CD14-positive monocyte (primary cell): ENCODE measurements around the gene BCAP29. TPM values are rescaled to one million over a fixed set of nuclear protein-coding genes. Genes with fewer than 3 reads are reported as not detected.
A peak's percentile ranks its signal among the peaks of the same experiment; 100 is the strongest.

Experiments used
- DNase-seq, 3 donors: peaks; one replicate each; pipeline ENCODE4 v3.0.0-alpha.2; 2011 to 2022
- H2AFZ ChIP-seq: 2 replicates; pipeline ENCODE4 v1.6.0; 2012; ENCODE audit warnings: mild to moderate bottlenecking, low read depth, low read length, inconsistent platforms; ENCODE audit not compliant: insufficient read depth, poor library complexity, severe bottlenecking
- H3K27ac ChIP-seq, 2 donors: 1 replicate in 1 of 2; 2 replicates in 1 of 2; pipeline ENCODE4 v1.5.1; 2012 to 2013; ENCODE audit warnings: low read length in 2 of 2, control low read depth in 1 of 2, inconsistent platforms in 1 of 2, low read depth in 1 of 2, mild to moderate bottlenecking in 1 of 2
- H3K27me3 ChIP-seq, 2 donors: one replicate each; pipeline versions ENCODE4 v1.6.0 to v1.6.1; 2011 to 2013; ENCODE audit warnings: low read length in 2 of 2; ENCODE audit not compliant: control insufficient read depth in 2 of 2, insufficient read depth in 2 of 2
- H3K36me3 ChIP-seq, 2 donors: replicated peaks in 1 of 2; 1 replicate in 1 of 2; 2 replicates in 1 of 2; pipeline versions ENCODE4 v1.5.1 to v1.6.1; 2012 to 2013; ENCODE audit warnings: low read length in 2 of 2, control low read depth in 1 of 2, inconsistent platforms in 1 of 2, mild to moderate bottlenecking in 1 of 2; ENCODE audit not compliant: insufficient read depth in 2 of 2, control insufficient read depth in 1 of 2
- H3K4me1 ChIP-seq, 2 donors: 1 replicate in 1 of 2; 2 replicates in 1 of 2; pipeline versions ENCODE4 v1.5.1 to v1.6.1; 2012 to 2013; ENCODE audit warnings: low read length in 2 of 2, control low read depth in 1 of 2, inconsistent platforms in 1 of 2, mild to moderate bottlenecking in 1 of 2, moderate library complexity in 1 of 2; ENCODE audit not compliant: insufficient read depth in 2 of 2, control insufficient read depth in 1 of 2
- H3K4me2 ChIP-seq: replicated peaks from 2 replicates; pipeline ENCODE3; 2012; ENCODE audit warnings: low read length, moderate library complexity, mild to moderate bottlenecking; ENCODE audit not compliant: poor library complexity, severe bottlenecking; ENCODE audit errors: extremely low read depth
- H3K4me3 ChIP-seq, 3 experiments: fragments of 200-600 bp in 1 of 3; sonication (generic) in 1 of 3; replicated peaks in 1 of 3; 1 replicate in 2 of 3; 2 replicates in 1 of 3; pipeline ENCODE4 v1.5.1; 2011 to 2013; ENCODE audit warnings: low read length in 3 of 3, mild to moderate bottlenecking in 3 of 3, control low read depth in 2 of 3, low read depth in 2 of 3, inconsistent platforms in 1 of 3, moderate library complexity in 1 of 3
- H3K79me2 ChIP-seq: 2 replicates; pipeline ENCODE4 v1.6.0; 2012; ENCODE audit warnings: mild to moderate bottlenecking, control low read depth, inconsistent platforms, low read length, moderate library complexity; ENCODE audit not compliant: insufficient read depth
- H3K9ac ChIP-seq: 2 replicates; pipeline ENCODE4 v1.6.0; 2017; ENCODE audit warnings: low read length, mild to moderate bottlenecking; ENCODE audit not compliant: insufficient read depth, poor library complexity, severe bottlenecking
- H3K9me3 ChIP-seq, 2 donors: replicated peaks in 1 of 2; 1 replicate in 1 of 2; 2 replicates in 1 of 2; pipeline versions ENCODE4 v1.5.1 to v1.6.1; 2012 to 2013; ENCODE audit warnings: low read length in 2 of 2, control low read depth in 1 of 2; ENCODE audit not compliant: control insufficient read depth in 1 of 2, insufficient read depth in 1 of 2
- H4K20me1 ChIP-seq: 2 replicates; pipeline ENCODE4 v1.6.0; 2012; ENCODE audit warnings: mild to moderate bottlenecking, low read length, control low read depth, moderate library complexity; ENCODE audit not compliant: insufficient read depth
- H3K27ac Mint-ChIP-seq, 7 donors: one replicate each; pipeline ENCODE4 v1.8.0; 2020; ENCODE audit warnings: mild to moderate bottlenecking in 7 of 7, mixed read lengths in 7 of 7, moderate library complexity in 6 of 7, inconsistent platforms in 2 of 7
- H3K27me3 Mint-ChIP-seq, 3 donors: one replicate each; pipeline ENCODE4 v1.8.0; 2021 to 2022; ENCODE audit warnings: low read depth in 3 of 3, mild to moderate bottlenecking in 3 of 3, mixed read lengths in 3 of 3, moderate library complexity in 3 of 3, inconsistent platforms in 1 of 3
- H3K36me3 Mint-ChIP-seq, 2 donors: one replicate each; pipeline ENCODE4 v1.8.0; 2020; ENCODE audit warnings: mixed read lengths in 2 of 2, inconsistent platforms in 1 of 2, mild to moderate bottlenecking in 1 of 2
- H3K4me1 Mint-ChIP-seq: one replicate; pipeline ENCODE4 v1.8.0; 2020; ENCODE audit warnings: mild to moderate bottlenecking, mixed read lengths
- H3K4me3 Mint-ChIP-seq, 2 donors: one replicate each; pipeline ENCODE4 v1.8.0; 2020; ENCODE audit warnings: mild to moderate bottlenecking in 2 of 2, mixed read lengths in 2 of 2, moderate library complexity in 1 of 2
- H3K9me3 Mint-ChIP-seq, 7 donors: one replicate each; pipeline ENCODE4 v1.8.0; 2020 to 2022; ENCODE audit warnings: mixed read lengths in 7 of 7, mild to moderate bottlenecking in 6 of 7, moderate library complexity in 6 of 7, inconsistent platforms in 2 of 7
- CTCF ChIP-seq: fragments of 200-600 bp; IDR thresholded peaks from one replicate; pipeline ENCODE4 v1.8.0; 2022; ENCODE audit warnings: antibody characterized with exemption, mild to moderate bottlenecking
- WGBS: methylation state at CpG from one replicate; pipeline ENCODE4 v1.1.5; 2013; ENCODE audit warnings: missing lambda C conversion rate; ENCODE audit not compliant: insufficient coverage; 5-methylcytosine and 5-hydroxymethylcytosine counted together
- intact Hi-C, 2 donors: fragments of 100-400 bp; cut with micrococcal nuclease; formaldehyde crosslinking; loops; one replicate each; pipeline versions ENCODE4 v1.15.0 to v1.15.1; 2023
- polyA plus RNA-seq, 3 donors: library from polyadenylated mRNA; depleted of rRNA in 1 of 3; unstranded in 2 of 3; stranded (reverse) in 1 of 3; fragments of 300-500 nt in 2 of 3; fragments of >200 nt in 1 of 3; fragmentation: Illumina TruSeq in 2 of 3; gene quantifications; 1 replicate in 2 of 3; 2 replicates in 1 of 3; pipeline ENCODE4 v1.2.3, GENCODE V29; 2012 to 2021

BCAP29 gene
- polyA plus RNA-seq, 3 donors: 35.2 to 76.0 (median 58.8) TPM

DNA sequence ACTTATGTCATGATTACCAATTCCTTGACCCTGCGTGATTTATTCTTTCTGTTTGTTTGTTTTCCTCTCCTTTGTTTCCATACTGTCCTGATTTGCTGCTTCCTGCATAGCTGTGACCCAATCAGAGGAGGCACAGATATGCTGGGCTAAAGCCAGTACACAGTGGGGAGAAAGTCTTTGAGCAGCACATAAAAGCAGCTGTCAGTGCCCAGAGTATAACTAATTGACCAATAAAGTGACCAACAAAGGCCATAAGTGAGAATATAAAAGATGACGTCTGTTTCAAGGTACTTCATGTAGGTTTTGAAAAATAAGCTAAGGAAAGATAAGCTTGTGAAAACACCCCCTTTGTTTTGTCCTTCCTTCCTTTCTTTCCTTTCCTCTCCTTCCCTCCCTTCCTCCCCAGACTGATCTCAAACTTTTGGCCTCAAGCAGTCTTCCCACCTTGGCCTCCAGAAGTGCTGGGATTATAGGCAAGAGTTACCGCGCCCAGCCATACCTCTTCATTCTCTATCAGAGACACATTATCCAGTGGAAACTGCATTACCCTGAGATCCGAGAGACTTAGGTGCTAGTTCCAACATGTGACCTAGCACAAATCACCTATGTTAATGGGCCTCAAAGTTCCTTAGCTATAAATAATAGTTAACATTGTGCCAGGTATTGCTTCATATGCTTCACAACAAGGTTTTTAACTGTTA lies 17.0 kb downstream of the BCAP29 start:
- peak overlapping the region in 2 of 7 donors; percentile 22 to 62 for H3K27ac Mint-ChIP-seq
- 92% methylated on average over 2 of the region's 5 CpGs for WGBS
- no peaks in the 10 kb centered on the region for H3K4me1 ChIP-seq
- H3K4me3 ChIP-seq: no peak overlapping the region
- no peak overlapping the region for H2AFZ ChIP-seq
- H3K27me3 ChIP-seq: no peaks in the 10 kb centered on the region
- peaks cover 46 to 50% of the 10 kb centered on the region in 2 donors for H3K36me3 Mint-ChIP-seq
- no peak overlapping the region for H3K27ac ChIP-seq
- H3K4me3 Mint-ChIP-seq: no peak overlapping the region
- peaks cover 38 to 73% of the 10 kb centered on the region in 2 donors for H3K36me3 ChIP-seq
- no peak for TF ChIP-seq CTCF
- no peak for DNase-seq
- H3K9me3 ChIP-seq: no peaks in the 10 kb centered on the region
- intact Hi-C loops: no loop called here
- H4K20me1 ChIP-seq: no peaks in the 10 kb centered on the region
- no peaks in the 10 kb centered on the region for H3K9me3 Mint-ChIP-seq
- no peaks in the 10 kb centered on the region for H3K79me2 ChIP-seq
- H3K4me1 Mint-ChIP-seq: no peaks in the 10 kb centered on the region
- H3K4me2 ChIP-seq: no peak overlapping the region
- peaks cover 0 to 1% (median 0%) of the 10 kb centered on the region in 3 donors for H3K27me3 Mint-ChIP-seq
- H3K9ac ChIP-seq: no peak overlapping the region

DNA sequence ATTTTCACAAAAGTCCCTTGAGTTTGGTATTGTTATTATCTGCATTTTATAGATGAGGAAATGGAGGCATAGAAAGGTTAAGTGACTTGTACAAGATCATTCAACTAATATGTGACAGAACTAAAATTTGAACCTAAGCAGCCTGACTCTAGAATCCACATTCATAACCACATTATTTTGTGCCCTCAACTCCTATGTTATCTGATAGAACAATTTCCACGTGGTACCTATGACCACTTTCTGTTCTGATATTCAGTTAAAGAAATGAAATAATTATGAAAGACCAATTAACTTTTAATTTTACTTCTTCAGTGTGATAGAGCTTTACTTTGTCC lies 17.5 kb downstream of the BCAP29 start:
- H2AFZ ChIP-seq: no peak overlapping the region
- DNase-seq: no peak
- Mint-ChIP-seq H3K4me3 (no peak overlapping the region), H3K27ac (no peak overlapping the region), H3K4me1 (no peaks in the 10 kb centered on the region), H3K36me3 (peaks cover 51 to 54% of the 10 kb centered on the region in 2 donors), H3K9me3 (no peaks in the 10 kb centered on the region), H3K27me3 (peaks cover 0 to 1% (median 0%) of the 10 kb centered on the region in 3 donors)
- TF ChIP-seq CTCF: no peak
- no peak overlapping the region for H3K9ac ChIP-seq
- H3K4me2 ChIP-seq: no peak overlapping the region
- no peak overlapping the region for H3K27ac ChIP-seq
- no peaks in the 10 kb centered on the region for H3K79me2 ChIP-seq
- no CpG with 5 or more reads among the region's 1 CpG for WGBS
- H3K9me3 ChIP-seq: no peaks in the 10 kb centered on the region
- no peaks in the 10 kb centered on the region for H4K20me1 ChIP-seq
- no peaks in the 10 kb centered on the region for H3K27me3 ChIP-seq
- H3K36me3 ChIP-seq: peaks cover 42 to 78% of the 10 kb centered on the region in 2 donors
- intact Hi-C loops: no loop called here
- no peak overlapping the region for H3K4me3 ChIP-seq
- H3K4me1 ChIP-seq: no peaks in the 10 kb centered on the region
